NCI-H2171 treated with DMSO at 0.1 percent for 48 hours (cell line): ENCODE measurements around the gene PRRC2A.

ENCODE experiments used
- DNase-seq: peaks from one replicate; lab custom pipeline; 2025; lab: John Stamatoyannopoulos, UW

The PRRC2A gene

DNA sequence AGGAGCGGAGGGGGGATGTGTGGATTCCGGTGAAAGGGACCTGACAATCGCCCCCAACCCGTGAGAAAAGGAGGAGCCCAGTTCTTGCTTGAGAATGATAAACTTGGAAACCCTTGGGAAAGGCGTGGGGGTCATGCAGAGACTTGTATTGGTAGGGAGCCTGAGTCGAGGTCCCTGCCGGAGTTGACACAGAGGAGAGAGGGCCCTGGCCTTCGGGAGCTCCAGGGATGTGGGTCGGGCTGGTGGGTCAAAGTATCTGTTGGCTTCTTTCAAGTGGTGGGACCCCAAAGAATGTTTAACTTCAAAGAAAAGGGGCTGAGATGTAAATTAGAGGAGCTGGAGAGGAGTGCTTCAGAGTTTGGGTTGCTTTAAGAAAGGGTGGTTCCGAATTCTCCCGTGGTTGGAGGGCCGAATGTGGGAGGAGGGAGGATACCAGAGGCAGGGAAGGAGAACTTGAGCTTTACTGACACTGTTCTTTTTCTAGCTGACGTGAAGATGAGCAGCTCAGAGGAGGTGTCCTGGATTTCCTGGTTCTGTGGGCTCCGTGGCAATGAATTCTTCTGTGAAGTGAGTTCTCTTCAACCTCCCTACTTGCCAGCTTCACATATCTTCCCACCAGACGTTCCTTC lies 45.9 kb downstream of the PRRC2A start:
- no peak for DNase-seq

DNA sequence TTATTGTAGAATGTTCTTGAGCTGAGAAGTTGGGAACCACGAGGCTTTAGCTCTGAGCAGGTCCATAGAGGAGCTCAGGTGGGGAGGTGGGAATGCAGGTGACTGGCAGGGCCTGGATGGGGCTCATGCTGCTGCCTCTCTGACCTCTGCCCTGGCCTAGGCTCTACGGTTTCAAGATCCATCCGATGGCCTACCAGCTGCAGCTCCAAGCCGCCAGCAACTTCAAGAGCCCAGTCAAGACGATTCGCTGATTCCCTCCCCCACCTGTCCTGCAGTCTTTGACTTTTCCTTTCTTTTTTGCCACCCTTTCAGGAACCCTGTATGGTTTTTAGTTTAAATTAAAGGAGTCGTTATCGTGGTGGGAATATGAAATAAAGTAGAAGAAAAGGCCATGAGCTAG lies 49.2 kb downstream of the PRRC2A start, which contains the start of gene LY6G5B:
Gene LY6G5B, plus strand, starts transcription at position 301 of the 400 bp plus-strand sequence. CDS start 975 bp downstream, outside the sequence.
- no peak for DNase-seq

DNA sequence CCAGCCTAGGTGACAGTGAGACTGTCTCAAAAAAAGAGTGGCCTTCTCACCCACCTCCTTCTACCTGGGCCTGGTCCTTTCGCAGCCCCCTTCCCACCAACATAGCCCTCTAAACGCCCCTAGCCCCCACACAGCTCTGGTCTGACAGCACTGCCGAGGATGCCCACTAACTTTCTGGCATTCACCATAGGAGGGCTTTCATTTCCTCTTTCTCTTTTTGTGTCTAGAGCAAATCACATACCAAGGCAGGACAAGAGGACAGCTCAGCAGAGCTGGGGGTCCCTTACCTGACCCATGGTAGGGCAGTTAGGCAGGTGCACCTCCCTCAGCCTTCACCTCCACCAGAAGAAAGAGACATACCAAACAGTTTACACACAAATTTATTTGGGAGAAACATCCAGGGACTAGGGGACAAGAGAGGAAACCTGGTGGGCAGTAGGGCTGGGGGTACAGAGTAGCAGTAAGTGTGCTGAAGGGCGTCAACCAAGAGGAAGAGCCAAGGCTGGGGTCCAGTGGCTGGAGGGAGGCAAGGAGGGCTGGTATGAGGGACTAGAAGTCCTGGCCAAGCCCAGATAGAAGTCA lies 55.9 kb downstream of the PRRC2A start:
- DNase-seq, result no peak

DNA sequence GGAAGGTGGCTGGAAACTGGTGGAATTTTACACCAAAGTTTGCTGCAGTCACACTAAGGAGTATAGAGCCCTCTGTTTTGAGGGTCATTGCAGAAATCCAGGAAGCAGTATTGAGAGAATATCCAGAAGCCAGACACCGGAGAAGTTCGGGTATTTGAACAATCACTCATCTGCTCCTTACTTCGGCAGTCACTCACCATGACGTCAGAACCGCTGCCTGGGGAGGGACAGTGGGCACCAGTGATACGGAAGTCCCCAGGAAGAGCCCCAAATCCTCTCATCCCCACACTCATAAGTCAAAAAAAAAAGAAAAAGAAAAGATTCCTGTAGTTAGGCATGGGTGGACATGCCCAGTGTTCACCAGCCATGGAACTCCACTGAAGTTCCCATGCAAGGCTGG lies 56.4 kb downstream of the PRRC2A start:
- no peak for DNase-seq

DNA sequence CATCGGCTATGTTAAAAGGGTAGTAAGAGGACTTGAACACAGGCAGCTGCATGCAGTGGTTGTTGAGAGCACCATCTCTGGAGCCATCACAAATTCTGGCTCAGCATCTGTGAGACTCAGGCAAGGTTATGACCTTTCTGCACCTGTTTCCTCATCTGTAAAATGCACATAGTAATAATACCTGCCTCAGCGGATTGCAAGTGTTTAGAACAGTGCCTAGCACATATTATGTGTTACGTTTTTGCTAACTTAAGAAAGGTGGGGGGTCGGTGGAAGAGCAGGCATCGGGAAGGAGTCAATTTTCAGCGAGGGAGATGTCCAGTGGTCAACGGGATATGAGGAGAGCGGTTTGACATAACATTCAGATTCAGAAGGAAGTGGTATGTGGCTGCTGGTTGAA lies 57.4 kb downstream of the PRRC2A start:
- no peak for DNase-seq

DNA sequence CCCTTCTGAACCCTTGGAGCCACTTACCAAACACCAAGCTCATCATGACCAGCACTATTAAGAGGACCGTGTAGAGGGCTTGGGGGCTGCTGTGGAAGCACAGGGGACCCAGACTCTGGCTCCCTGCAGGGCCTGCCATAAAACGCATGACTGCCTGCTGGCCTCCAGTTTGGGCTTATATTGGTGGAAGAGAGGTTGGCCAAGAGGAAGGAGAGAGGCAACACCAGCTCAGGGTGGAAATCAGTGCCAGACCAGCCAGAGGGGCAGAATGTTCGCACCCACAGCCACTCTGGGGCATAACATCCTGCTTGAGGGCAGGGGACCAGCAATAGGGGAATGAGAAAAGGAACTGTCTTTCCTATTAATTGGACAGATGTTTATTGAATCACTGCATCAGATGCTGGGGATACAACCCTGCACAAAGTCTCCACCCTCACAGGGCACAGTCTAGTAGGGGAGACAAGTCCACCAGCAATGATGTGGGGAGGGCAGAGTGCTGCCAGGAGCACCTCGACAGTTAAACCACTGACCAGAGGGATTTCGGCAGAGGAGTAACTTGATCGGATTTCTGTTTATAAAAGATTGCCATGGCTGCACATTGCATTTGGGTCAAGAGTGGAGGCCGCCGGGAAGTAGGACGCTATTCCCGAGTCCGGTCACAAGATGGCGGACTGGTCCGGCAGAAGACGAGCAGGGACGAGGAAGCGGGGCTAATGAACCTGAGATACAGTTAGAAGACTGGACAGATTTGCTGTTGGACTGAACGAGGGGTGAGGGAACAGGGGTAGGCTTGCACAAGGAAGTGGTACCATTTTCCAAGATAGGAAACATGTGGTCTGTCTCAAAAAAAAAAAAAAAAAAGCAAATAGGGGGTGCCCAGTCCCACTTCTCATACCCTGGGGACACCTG lies 60.0 kb downstream of the PRRC2A start, which contains the start of gene LY6G5C:
Gene LY6G5C, minus strand, starts transcription at position 842 of the 909 bp plus-strand sequence. Its CDS starts 694 bp downstream, at position 148.
- peak; percentile 82 for DNase-seq

DNA sequence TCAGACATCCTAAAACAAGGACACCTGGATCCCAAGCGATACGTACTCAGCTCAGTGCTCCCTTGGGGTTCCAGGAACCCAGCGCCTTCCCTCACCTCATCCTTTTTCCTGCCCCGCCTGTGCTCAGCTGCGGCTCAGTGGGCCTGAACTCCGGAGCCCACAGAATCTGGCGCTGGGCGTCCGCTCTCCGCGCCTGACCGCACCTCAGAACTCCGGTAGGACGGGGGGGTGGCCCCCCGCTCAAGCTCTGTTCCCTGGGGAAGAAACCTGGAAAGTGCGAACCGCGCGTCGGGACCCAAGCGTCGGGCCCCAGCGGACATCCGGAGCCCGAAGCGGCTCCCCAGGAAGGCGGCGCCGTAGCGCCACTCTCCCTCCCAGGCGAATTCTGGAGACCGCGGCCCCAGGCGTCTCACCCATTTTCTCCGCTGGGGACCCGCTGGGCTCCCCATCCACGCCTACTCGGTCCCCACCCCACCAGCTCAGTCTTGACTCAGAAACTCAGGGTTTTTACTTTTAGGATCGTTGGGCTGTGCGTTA lies 60.7 kb downstream of the PRRC2A start:
- DNase-seq, result peak; percentile 43

DNA sequence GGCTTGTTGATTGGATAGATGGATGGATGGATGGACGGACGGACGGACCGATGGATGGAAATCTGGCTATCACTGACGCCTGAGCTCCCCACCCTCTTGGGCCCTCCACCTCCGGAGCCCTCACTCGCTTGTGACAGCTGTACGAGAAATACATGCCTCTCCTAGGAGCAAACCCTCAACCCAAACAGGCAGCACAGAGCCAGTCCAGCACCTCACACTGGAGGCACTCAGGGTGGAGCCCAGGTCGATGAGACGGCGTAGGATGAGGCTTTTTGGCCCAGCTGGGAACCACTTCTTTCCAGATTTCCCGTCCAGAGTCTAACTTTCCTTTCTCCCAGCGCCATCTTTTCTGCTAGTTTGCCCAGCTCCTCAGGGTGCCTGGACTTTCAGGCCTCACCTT lies 63.1 kb downstream of the PRRC2A start:
- DNase-seq, result no peak

DNA sequence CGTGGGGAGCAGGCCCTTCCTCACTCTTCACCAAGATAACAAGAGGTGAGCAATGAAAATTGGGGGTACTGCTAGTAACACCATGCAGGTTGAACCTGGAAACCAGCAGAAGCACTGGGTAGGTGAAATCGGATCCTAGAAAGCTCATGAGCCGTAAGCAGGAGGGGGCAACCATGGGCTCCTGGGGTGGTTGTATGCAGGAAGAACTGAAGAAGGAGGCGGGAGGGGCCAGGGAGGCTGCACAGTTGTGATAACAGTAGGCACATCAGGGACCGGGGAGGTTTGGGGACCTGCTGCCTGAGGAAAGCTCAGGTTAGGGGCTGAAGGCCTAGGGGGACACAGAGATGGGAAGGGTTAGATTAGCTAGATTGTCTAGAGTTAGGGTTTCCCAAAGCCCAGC lies 66.0 kb downstream of the PRRC2A start:
- no peak for DNase-seq

DNA sequence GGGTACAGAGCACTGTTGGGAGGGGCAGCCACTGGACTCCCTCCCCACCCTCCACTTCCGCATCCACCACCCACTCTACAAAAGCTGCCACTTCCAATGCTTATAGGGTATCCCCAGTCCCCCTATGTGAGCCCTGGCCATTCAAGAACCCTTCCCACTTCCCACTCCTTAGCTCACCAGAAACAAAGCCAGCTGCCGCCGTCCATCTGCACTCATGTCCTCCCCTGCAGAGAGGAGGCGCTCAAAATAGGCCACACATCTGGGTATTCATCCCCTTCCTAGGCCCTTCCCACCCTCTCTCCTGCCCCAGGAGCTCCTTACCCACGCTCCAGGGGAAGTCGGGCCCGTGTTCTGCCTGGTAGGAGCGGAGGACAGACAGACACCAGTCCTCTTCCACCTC lies 66.8 kb downstream of the PRRC2A start:
- DNase-seq, result no peak
